Fibroblast of lung (primary cell): ENCODE results near the gene OSBP2. TPM values are rescaled to one million over a fixed set of nuclear protein-coding genes. Genes with fewer than 3 reads are reported as not detected.

Experiments used
- DNase-seq, 2 donors: peaks; one replicate each; pipeline versions ENCODE4 v3.0.0 to v3.0.0-alpha.2; 2010; ENCODE audit warnings: low read depth in 2 of 2
- H2AFZ ChIP-seq: 2 replicates; pipeline ENCODE4 v1.5.1; 2012; ENCODE audit warnings: low read length, control low read depth, inconsistent platforms
- H3K27ac ChIP-seq: 2 replicates; pipeline ENCODE4 v1.5.1; 2011; ENCODE audit warnings: low read length, control low read depth; ENCODE audit not compliant: insufficient read depth
- H3K27me3 ChIP-seq: 2 replicates; pipeline ENCODE4 v1.5.1; 2011; ENCODE audit warnings: mild to moderate bottlenecking, low read length; ENCODE audit not compliant: control insufficient read depth, insufficient read depth
- H3K36me3 ChIP-seq: 2 replicates; pipeline ENCODE4 v1.5.1; 2011; ENCODE audit warnings: low read length; ENCODE audit not compliant: control insufficient read depth, insufficient read depth
- H3K4me1 ChIP-seq: 2 replicates; pipeline ENCODE4 v1.5.1; 2011; ENCODE audit warnings: low read length; ENCODE audit not compliant: control insufficient read depth, insufficient read depth; ENCODE audit errors: extremely low read depth
- H3K4me2 ChIP-seq: 2 replicates; pipeline ENCODE4 v1.5.1; 2011; ENCODE audit warnings: low read length, control low read depth; ENCODE audit not compliant: insufficient read depth; ENCODE audit errors: extremely low read depth
- H3K4me3 ChIP-seq, 4 experiments: fragments of 200-600 bp in 1 of 4; sonication (generic) in 1 of 4; replicated peaks in 1 of 4; 2 replicates each; pipeline ENCODE4 v1.5.1; 2011 to 2016; ENCODE audit warnings: low read length in 4 of 4, low read depth in 3 of 4, mild to moderate bottlenecking in 3 of 4, control low read depth in 2 of 4, inconsistent platforms in 1 of 4, mixed read lengths in 1 of 4; ENCODE audit not compliant: insufficient read depth in 1 of 4; ENCODE audit errors: control extremely low read depth in 1 of 4
- H3K79me2 ChIP-seq: 2 replicates; pipeline ENCODE4 v1.5.1; 2012; ENCODE audit warnings: mild to moderate bottlenecking, low read length, inconsistent platforms; ENCODE audit not compliant: control insufficient read depth, insufficient read depth
- H3K9ac ChIP-seq: 2 replicates; pipeline ENCODE4 v1.5.1; 2011; ENCODE audit warnings: mild to moderate bottlenecking, low read length, control low read depth; ENCODE audit not compliant: insufficient read depth
- H3K9me3 ChIP-seq: 2 replicates; pipeline ENCODE4 v1.5.1; 2012; ENCODE audit warnings: low read depth, low read length; ENCODE audit not compliant: control insufficient read depth, insufficient read depth
- H4K20me1 ChIP-seq: 2 replicates; pipeline ENCODE4 v1.5.1; 2011; ENCODE audit warnings: low read length; ENCODE audit not compliant: control insufficient read depth, insufficient read depth; ENCODE audit errors: extremely low read depth
- EZH2 ChIP-seq: IDR thresholded peaks from 2 replicates; pipeline ENCODE4 v1.5.1; 2012; ENCODE audit warnings: low read length, control low read depth, mild to moderate bottlenecking; ENCODE audit errors: missing control alignments
- polyA plus RNA-seq, 2 donors: library from polyadenylated mRNA; depleted of rRNA in 1 of 2; stranded (reverse) in 1 of 2; unstranded in 1 of 2; fragments of >200 nt; gene quantifications; 2 replicates each; pipeline ENCODE4 v1.2.1, GENCODE V29; 2011 to 2012; ENCODE audit warnings: missing spikeins in 1 of 2
- total RNA-seq: library from RNA; depleted of rRNA; stranded (reverse); fragments of >200 nt; gene quantifications from 2 replicates; pipeline ENCODE4 v1.2.1, GENCODE V29; 2014
- TF ChIP-seq, protein P1 (sequence below), 2 donors: IDR thresholded peaks in 1 of 2; conservative IDR thresholded peaks in 1 of 2; 1 replicate in 1 of 2; 2 replicates in 1 of 2; pipeline ENCODE4 v1.5.1; 2011 to 2012; ENCODE audit warnings: low read length in 2 of 2, control low read depth in 1 of 2, inconsistent platforms in 1 of 2, low read depth in 1 of 2, mild to moderate bottlenecking in 1 of 2

The OSBP2 gene
- total and polyA plus RNA-seq, 2 donors (not counting 1 experiment from before 2014, with no cell fraction given) = 0.40 to 3.8 TPM

DNA sequence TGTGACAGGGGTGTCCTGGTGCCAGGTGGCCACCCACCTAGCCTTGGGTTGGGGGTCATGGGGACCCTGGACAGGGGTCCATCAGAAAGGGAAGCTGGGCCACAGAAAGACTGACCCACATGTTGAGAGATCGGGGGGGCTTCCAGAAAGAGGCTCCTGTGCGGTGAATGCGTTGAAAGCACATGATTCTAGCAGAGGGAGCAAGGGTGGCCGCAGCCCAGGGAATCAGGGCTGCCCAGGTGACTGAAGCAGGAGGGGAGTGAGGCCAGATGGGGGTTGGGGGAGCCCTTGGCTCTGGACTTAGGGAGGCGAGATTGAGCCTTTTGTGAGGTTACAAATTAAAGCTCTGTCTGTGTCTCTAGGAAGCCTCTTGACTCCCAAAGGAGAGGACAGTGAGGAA is 193.2 kb downstream of the OSBP2 start:
- H4K20me1 ChIP-seq = no peaks in the 10 kb centered on the region
- no peak overlapping the region for H3K4me2 ChIP-seq
- H3K27me3 ChIP-seq = no peaks in the 10 kb centered on the region
- H3K79me2 ChIP-seq = no peaks in the 10 kb centered on the region
- TF ChIP-seq EZH2 = no peak
- TF ChIP-seq, protein P1, sequence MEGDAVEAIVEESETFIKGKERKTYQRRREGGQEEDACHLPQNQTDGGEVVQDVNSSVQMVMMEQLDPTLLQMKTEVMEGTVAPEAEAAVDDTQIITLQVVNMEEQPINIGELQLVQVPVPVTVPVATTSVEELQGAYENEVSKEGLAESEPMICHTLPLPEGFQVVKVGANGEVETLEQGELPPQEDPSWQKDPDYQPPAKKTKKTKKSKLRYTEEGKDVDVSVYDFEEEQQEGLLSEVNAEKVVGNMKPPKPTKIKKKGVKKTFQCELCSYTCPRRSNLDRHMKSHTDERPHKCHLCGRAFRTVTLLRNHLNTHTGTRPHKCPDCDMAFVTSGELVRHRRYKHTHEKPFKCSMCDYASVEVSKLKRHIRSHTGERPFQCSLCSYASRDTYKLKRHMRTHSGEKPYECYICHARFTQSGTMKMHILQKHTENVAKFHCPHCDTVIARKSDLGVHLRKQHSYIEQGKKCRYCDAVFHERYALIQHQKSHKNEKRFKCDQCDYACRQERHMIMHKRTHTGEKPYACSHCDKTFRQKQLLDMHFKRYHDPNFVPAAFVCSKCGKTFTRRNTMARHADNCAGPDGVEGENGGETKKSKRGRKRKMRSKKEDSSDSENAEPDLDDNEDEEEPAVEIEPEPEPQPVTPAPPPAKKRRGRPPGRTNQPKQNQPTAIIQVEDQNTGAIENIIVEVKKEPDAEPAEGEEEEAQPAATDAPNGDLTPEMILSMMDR (conservative IDR thresholded peaks at IDR 0.05 in 1 of 2, IDR thresholded peaks at IDR 0.05 in 1 of 2; ENCODE audit: low read depth in 1 of 2, low read length in 2 of 2) = no peak
- no peaks in the 10 kb centered on the region for H3K9me3 ChIP-seq
- no peak overlapping the region for H3K4me3 ChIP-seq
- no peak overlapping the region for H3K9ac ChIP-seq
- no peak overlapping the region for H2AFZ ChIP-seq
- no peaks in the 10 kb centered on the region for H3K36me3 ChIP-seq
- no peak for DNase-seq
- no peaks in the 10 kb centered on the region for H3K4me1 ChIP-seq
- H3K27ac ChIP-seq = no peak overlapping the region

DNA sequence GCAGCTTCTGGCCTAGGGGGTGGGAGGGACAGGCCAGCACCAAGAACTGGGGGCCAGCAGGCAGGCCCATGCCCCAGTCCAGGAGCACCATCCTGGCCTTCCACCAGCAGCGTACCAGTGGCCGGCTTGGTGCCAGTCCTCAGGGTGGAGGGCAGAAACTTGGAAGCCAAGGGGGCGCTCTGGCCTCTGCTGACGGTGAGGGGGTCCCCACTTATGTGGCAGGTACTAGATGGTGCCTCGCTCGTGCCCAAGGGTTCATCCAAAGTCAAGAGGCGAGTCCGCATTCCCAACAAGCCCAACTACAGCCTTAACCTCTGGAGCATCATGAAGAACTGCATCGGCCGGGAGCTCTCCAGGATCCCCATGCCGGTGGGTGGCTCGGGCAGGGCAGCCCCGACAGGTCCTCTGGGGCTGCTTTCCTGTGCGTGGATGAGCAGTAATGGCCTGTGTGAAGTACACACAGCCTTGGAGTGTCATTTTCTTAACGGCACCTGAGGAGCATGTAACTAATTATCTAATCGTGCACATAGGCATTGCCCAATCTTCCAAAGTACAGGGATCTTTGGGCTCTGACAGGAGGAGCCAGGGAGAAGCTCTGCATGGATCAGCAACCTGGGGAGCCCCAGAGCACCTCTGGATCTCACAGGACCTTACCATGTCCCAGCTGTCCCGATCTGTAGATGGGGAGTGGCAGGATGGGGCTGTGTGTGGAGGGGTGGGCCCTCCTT is 194.8 kb downstream of the OSBP2 start:
- no peak overlapping the region for H3K4me3 ChIP-seq
- no peak overlapping the region for H3K9ac ChIP-seq
- no peak for TF ChIP-seq EZH2
- TF ChIP-seq, protein P1 (conservative IDR thresholded peaks at IDR 0.05 in 1 of 2, IDR thresholded peaks at IDR 0.05 in 1 of 2; ENCODE audit: low read depth in 1 of 2, low read length in 2 of 2) = no peak
- H3K4me1 ChIP-seq = no peaks in the 10 kb centered on the region
- H3K4me2 ChIP-seq = no peak overlapping the region
- no peaks in the 10 kb centered on the region for H3K36me3 ChIP-seq
- H3K27ac ChIP-seq = no peak overlapping the region
- H3K9me3 ChIP-seq = no peaks in the 10 kb centered on the region
- H3K27me3 ChIP-seq = no peaks in the 10 kb centered on the region
- no peak overlapping the region for H2AFZ ChIP-seq
- no peak for DNase-seq
- no peaks in the 10 kb centered on the region for H3K79me2 ChIP-seq
- H4K20me1 ChIP-seq = no peaks in the 10 kb centered on the region

- H3K27me3 ChIP-seq = no peaks in the 10 kb centered on the region
- H3K36me3 ChIP-seq = no peaks in the 10 kb centered on the region
- no peaks in the 10 kb centered on the region for H3K9me3 ChIP-seq
- no peak overlapping the region for H2AFZ ChIP-seq
- no peak overlapping the region for H3K4me2 ChIP-seq
- H3K9ac ChIP-seq = no peak overlapping the region
- no peak overlapping the region for H3K27ac ChIP-seq
- H3K4me1 ChIP-seq = no peaks in the 10 kb centered on the region
- H4K20me1 ChIP-seq = no peaks in the 10 kb centered on the region
- DNase-seq = no peak
- no peaks in the 10 kb centered on the region for H3K79me2 ChIP-seq
- no peak overlapping the region for H3K4me3 ChIP-seq
- TF ChIP-seq, protein P1 (conservative IDR thresholded peaks at IDR 0.05 in 1 of 2, IDR thresholded peaks at IDR 0.05 in 1 of 2; ENCODE audit: low read depth in 1 of 2, low read length in 2 of 2) = no peak
- TF ChIP-seq EZH2 = no peak
Measured at GRCh38 chr22:30889996-30890480, 195.4 kb downstream of the OSBP2 start.
